WTC11 (cell line): ENCODE results near the gene PTPRN2. TPM values are rescaled to one million over a fixed set of nuclear protein-coding genes. Genes with fewer than 3 reads are reported as not detected.

Experiments
- ATAC-seq: fragments of 200-7000 bp; cut with Tn5 transposase; 2 replicates; pipeline ENCODE4 v1.10.0; 2021; ENCODE audit warnings: mild to moderate bottlenecking, moderate library complexity
- CTCF ChIA-PET: fragments of 300-600 bp; sonication (Branson Sonifier 250); formaldehyde crosslinking; loops from one replicate; lab custom pipeline; 2021; ENCODE audit warnings: antibody characterized with exemption; lab: Charles Lee
- POLR2A ChIA-PET: fragments of 350-600 bp; sonication (Branson Sonifier 250); formaldehyde crosslinking; loops from one replicate; lab custom pipeline; 2021; ENCODE audit warnings: antibody characterized with exemption; lab: Charles Lee
- DNase-seq: peaks from one replicate; pipeline ENCODE4 v3.0.0; 2021; ENCODE audit warnings: low spot score
- H3K27ac Mint-ChIP-seq: 2 replicates; pipeline ENCODE4 v1.8.0; 2021; ENCODE audit warnings: mixed read lengths
- H3K27me3 Mint-ChIP-seq: 2 replicates; pipeline ENCODE4 v1.8.0; 2021; ENCODE audit warnings: low read depth, mild to moderate bottlenecking, moderate library complexity, mixed read lengths
- H3K36me3 Mint-ChIP-seq: 2 replicates; pipeline ENCODE4 v1.8.0; 2021; ENCODE audit warnings: mixed read lengths
- H3K4me1 Mint-ChIP-seq: 2 replicates; pipeline ENCODE4 v1.8.0; 2022; ENCODE audit warnings: mixed read lengths
- H3K4me3 Mint-ChIP-seq: 2 replicates; pipeline ENCODE4 v1.8.0; 2021; ENCODE audit warnings: mild to moderate bottlenecking, moderate library complexity, mixed read lengths
- H3K9me3 Mint-ChIP-seq: 2 replicates; pipeline ENCODE4 v1.8.0; 2021; ENCODE audit warnings: mixed read lengths
- ATF6 ChIP-seq: sonication (generic); formaldehyde crosslinking; IDR thresholded peaks from 2 replicates; pipeline ENCODE4 v1.8.1; 2023; ENCODE audit warnings: mild to moderate bottlenecking, missing genetic modification reagents
- CBFB ChIP-seq: sonication (generic); formaldehyde crosslinking; IDR thresholded peaks from 2 replicates; pipeline ENCODE4 v1.8.1; 2022; ENCODE audit warnings: mild to moderate bottlenecking, low read depth, missing genetic modification reagents
- CREM ChIP-seq: sonication (generic); formaldehyde crosslinking; IDR thresholded peaks from 2 replicates; pipeline ENCODE4 v1.8.1; 2022; ENCODE audit warnings: mild to moderate bottlenecking, missing genetic modification reagents, moderate library complexity
- ELF4 ChIP-seq: sonication (generic); formaldehyde crosslinking; IDR thresholded peaks from 2 replicates; pipeline ENCODE4 v1.8.1; 2022; ENCODE audit warnings: low read depth, mild to moderate bottlenecking, moderate library complexity, missing genetic modification reagents
- ETV6 ChIP-seq: sonication (generic); formaldehyde crosslinking; IDR thresholded peaks from 2 replicates; pipeline ENCODE4 v1.8.1; 2022; ENCODE audit warnings: mild to moderate bottlenecking, missing genetic modification reagents
- FOXK1 ChIP-seq: sonication (generic); formaldehyde crosslinking; IDR thresholded peaks from 2 replicates; pipeline ENCODE4 v1.8.0; 2022; ENCODE audit warnings: mild to moderate bottlenecking, moderate library complexity, missing genetic modification reagents
- GTF2I ChIP-seq: fragments of 250-450 bp; sonication (Bioruptor Pico); conservative IDR thresholded peaks from 2 replicates; pipeline ENCODE4 v1.4.0; 2021; ENCODE audit warnings: mild to moderate bottlenecking
- NFE2L1 ChIP-seq: sonication (generic); formaldehyde crosslinking; IDR thresholded peaks from 2 replicates; pipeline ENCODE4 v1.8.1; 2023; ENCODE audit warnings: missing genetic modification reagents
- PRDM15 ChIP-seq: sonication (generic); formaldehyde crosslinking; IDR thresholded peaks from 2 replicates; pipeline ENCODE4 v1.8.0; 2022; ENCODE audit warnings: missing genetic modification reagents
- SMAD4 ChIP-seq: sonication (generic); formaldehyde crosslinking; IDR thresholded peaks from 2 replicates; pipeline ENCODE4 v1.8.0; 2022; ENCODE audit warnings: mild to moderate bottlenecking, missing genetic modification reagents
- SP1 ChIP-seq: sonication (generic); formaldehyde crosslinking; conservative IDR thresholded peaks from 2 replicates; pipeline ENCODE4 v1.8.1; 2022; ENCODE audit warnings: missing genetic modification reagents
- ZMAT4 ChIP-seq: fragments of 250-450 bp; sonication (Bioruptor Pico); IDR thresholded peaks from 2 replicates; pipeline ENCODE4 v1.9.0; 2021; ENCODE audit warnings: mild to moderate bottlenecking
- ZNF121 ChIP-seq: sonication (generic); formaldehyde crosslinking; IDR thresholded peaks from 2 replicates; pipeline ENCODE4 v1.8.0; 2023; ENCODE audit warnings: missing genetic modification reagents
- ZNF219 ChIP-seq: sonication (generic); formaldehyde crosslinking; IDR thresholded peaks from 2 replicates; pipeline ENCODE4 v1.8.0; 2023; ENCODE audit warnings: missing genetic modification reagents, mild to moderate bottlenecking, borderline replicate concordance
- ZNF232 ChIP-seq: sonication (generic); formaldehyde crosslinking; IDR thresholded peaks from 2 replicates; pipeline ENCODE4 v1.8.0; 2022; ENCODE audit warnings: mild to moderate bottlenecking, missing genetic modification reagents
- total RNA-seq: library from RNA; stranded (reverse); gene quantifications from 3 replicates; pipeline ENCODE4 v1.2.3, GENCODE V29; 2021
- TF ChIP-seq, protein P1 (sequence below): fragments of 250-450 bp; sonication (Bioruptor Pico); IDR thresholded peaks from 2 replicates; pipeline ENCODE4 v1.8.0; 2021; ENCODE audit warnings: mild to moderate bottlenecking
- TF ChIP-seq, protein P2 (sequence below): sonication (generic); formaldehyde crosslinking; IDR thresholded peaks from 2 replicates; pipeline ENCODE4 v1.8.1; 2022; ENCODE audit warnings: low read depth, mild to moderate bottlenecking, moderate library complexity, missing genetic modification reagents, borderline replicate concordance
- TF ChIP-seq, protein P3 (sequence below): sonication (generic); formaldehyde crosslinking; IDR thresholded peaks from 2 replicates; pipeline ENCODE4 v1.8.0; 2023; ENCODE audit warnings: mild to moderate bottlenecking, missing genetic modification reagents
- TF ChIP-seq, protein P4 (sequence below): sonication (generic); formaldehyde crosslinking; IDR thresholded peaks from 2 replicates; pipeline ENCODE4 v1.8.1; 2023; ENCODE audit warnings: mild to moderate bottlenecking, missing genetic modification reagents, moderate library complexity
- TF ChIP-seq, protein P5 (sequence below): sonication (generic); formaldehyde crosslinking; IDR thresholded peaks from 2 replicates; pipeline ENCODE4 v1.8.0; 2023; ENCODE audit warnings: missing genetic modification reagents

Gene PTPRN2
- total RNA-seq, 1 experiment from 2014 or later: 4.7 TPM

DNA sequence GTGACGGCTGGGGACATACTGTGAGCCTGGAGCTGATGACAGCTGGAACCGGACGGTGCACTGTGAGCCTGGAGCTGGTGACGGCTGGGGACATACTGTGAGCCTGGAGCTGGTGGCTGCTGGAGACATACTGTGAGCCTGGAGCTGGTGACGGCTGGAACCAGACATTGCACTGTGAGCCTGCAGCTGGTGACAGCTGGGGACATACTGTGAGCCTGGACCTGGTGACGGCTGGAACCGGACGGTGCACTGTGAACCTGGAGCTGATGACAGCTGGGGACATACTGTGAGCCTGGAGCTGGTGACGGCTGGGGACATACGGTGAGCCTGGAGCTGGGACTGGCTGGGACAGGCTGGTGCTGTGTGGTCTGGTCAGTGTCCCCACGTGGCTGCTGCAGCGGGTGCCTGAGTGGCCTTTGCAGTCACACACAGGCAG is 47.9 kb downstream of the PTPRN2 start (continued):
- TF ChIP-seq, protein P1, sequence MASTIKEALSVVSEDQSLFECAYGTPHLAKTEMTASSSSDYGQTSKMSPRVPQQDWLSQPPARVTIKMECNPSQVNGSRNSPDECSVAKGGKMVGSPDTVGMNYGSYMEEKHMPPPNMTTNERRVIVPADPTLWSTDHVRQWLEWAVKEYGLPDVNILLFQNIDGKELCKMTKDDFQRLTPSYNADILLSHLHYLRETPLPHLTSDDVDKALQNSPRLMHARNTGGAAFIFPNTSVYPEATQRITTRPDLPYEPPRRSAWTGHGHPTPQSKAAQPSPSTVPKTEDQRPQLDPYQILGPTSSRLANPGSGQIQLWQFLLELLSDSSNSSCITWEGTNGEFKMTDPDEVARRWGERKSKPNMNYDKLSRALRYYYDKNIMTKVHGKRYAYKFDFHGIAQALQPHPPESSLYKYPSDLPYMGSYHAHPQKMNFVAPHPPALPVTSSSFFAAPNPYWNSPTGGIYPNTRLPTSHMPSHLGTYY (CRISPR knock-in tag): no peak

DNA sequence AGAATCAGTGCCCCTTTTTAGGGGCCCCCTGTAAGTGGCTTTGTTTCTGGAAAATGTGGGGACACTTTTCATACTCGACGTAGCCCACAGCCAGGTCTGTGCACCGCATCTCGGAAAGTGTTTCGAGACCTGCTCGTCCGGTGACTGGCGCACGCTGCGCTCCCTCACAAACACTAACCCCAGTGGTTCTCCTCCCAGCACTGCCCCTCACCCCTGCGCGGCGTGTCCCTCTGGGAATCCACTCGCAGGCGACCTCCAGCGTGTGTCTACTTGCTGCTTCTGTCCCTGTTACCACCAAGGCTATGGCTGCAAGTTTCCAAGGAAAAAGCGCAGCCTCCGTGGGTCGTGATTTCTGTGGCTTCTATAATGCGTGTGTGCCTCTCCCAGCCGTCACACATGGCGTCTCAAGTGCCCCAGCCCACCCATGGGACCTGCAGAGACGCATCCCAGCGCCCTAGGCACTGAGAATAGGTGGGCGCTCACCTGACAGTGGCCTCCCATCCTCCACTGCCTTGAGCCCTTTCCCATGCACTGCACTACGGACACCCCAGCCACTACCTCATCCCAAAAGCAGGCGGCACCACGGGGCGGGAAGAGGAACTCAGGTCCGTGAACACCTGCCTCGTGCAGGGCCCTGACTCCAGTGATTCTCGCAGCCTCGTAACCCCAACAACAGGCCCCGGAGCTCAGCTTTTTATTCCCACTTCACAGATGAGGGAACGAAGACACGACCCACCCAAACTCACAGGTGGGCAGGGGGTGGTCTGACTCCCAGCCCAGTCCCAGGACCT is 49.3 kb downstream of the PTPRN2 start:
- ChIA-PET CTCF (interaction anchor here (0.6 to 1.3 kb wide), 2 partner anchors 9 to 137 kb away, joined by 3 read pairs; no protein-coding TSS in a partner anchor), POLR2A (no interaction called here)
- Mint-ChIP-seq H3K4me1 (peaks cover 18% of the 10 kb centered on the region), H3K27ac (no peak overlapping the region), H3K9me3 (peaks cover 12% of the 10 kb centered on the region), H3K4me3 (no peak overlapping the region), H3K27me3 (no peaks in the 10 kb centered on the region; the same call in 1 of the 2 replicates), H3K36me3 (peaks cover 3% of the 10 kb centered on the region; the same call in 1 of the 2 replicates)
- TF ChIP-seq CREM (CRISPR knock-in tag) (no peak), ZNF232 (CRISPR knock-in tag) (no peak), ATF6 (CRISPR knock-in tag) (no peak), SMAD4 (CRISPR knock-in tag) (no peak), SP1 (CRISPR knock-in tag) (no peak), CBFB (CRISPR knock-in tag) (no peak), ZNF121 (no peak), PRDM15 (CRISPR knock-in tag) (no peak), ELF4 (no peak), ZMAT4 (CRISPR knock-in tag) (no peak), FOXK1 (no peak), ETV6 (no peak)
- TF ChIP-seq, protein P2, sequence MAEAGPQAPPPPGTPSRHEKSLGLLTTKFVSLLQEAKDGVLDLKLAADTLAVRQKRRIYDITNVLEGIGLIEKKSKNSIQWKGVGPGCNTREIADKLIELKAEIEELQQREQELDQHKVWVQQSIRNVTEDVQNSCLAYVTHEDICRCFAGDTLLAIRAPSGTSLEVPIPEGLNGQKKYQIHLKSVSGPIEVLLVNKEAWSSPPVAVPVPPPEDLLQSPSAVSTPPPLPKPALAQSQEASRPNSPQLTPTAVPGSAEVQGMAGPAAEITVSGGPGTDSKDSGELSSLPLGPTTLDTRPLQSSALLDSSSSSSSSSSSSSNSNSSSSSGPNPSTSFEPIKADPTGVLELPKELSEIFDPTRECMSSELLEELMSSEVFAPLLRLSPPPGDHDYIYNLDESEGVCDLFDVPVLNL (CRISPR knock-in tag): no peak
- ATAC-seq: no peak
- no peak for DNase-seq

DNA sequence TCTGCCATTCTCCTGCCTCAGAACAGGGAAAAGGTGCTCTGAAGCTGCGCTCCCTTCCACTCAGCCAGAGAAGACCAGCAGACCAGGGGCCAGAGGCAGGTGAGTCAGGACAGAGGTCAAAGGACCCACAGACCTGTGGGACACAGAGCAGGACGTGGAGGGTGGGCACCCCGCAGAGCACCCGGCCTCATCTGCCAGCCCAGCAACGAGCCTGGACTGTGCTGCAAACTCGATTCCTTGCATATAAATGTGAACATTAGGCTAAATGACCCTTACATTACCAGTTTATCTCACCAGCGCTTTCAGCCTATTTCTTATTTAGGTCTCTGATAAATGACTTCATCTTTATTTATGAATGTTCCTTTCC is 50.1 kb downstream of the PTPRN2 start:
- ChIA-PET POLR2A (no interaction called here), CTCF (interaction anchor here (0.6 to 1.3 kb wide), 3 partner anchors 9 to 137 kb away, joined by 3 read pairs; no protein-coding TSS in a partner anchor)
- ATAC-seq (no peak), DNase-seq (no peak)
- Mint-ChIP-seq H3K27ac (no peak overlapping the region), H3K36me3 (peaks cover 3% of the 10 kb centered on the region; the same call in 1 of the 2 replicates), H3K27me3 (no peaks in the 10 kb centered on the region; the same call in 1 of the 2 replicates), H3K4me1 (peaks cover 18% of the 10 kb centered on the region), H3K9me3 (peaks cover 12% of the 10 kb centered on the region), H3K4me3 (no peak overlapping the region)
- TF ChIP-seq ZNF232 (CRISPR knock-in tag) (no peak), NFE2L1 (CRISPR knock-in tag) (no peak), SMAD4 (CRISPR knock-in tag) (no peak), ZNF219 (CRISPR knock-in tag) (no peak), GTF2I (no peak)
- TF ChIP-seq, protein P3, sequence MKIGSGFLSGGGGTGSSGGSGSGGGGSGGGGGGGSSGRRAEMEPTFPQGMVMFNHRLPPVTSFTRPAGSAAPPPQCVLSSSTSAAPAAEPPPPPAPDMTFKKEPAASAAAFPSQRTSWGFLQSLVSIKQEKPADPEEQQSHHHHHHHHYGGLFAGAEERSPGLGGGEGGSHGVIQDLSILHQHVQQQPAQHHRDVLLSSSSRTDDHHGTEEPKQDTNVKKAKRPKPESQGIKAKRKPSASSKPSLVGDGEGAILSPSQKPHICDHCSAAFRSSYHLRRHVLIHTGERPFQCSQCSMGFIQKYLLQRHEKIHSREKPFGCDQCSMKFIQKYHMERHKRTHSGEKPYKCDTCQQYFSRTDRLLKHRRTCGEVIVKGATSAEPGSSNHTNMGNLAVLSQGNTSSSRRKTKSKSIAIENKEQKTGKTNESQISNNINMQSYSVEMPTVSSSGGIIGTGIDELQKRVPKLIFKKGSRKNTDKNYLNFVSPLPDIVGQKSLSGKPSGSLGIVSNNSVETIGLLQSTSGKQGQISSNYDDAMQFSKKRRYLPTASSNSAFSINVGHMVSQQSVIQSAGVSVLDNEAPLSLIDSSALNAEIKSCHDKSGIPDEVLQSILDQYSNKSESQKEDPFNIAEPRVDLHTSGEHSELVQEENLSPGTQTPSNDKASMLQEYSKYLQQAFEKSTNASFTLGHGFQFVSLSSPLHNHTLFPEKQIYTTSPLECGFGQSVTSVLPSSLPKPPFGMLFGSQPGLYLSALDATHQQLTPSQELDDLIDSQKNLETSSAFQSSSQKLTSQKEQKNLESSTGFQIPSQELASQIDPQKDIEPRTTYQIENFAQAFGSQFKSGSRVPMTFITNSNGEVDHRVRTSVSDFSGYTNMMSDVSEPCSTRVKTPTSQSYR (CRISPR knock-in tag): no peak
- TF ChIP-seq, protein P4, sequence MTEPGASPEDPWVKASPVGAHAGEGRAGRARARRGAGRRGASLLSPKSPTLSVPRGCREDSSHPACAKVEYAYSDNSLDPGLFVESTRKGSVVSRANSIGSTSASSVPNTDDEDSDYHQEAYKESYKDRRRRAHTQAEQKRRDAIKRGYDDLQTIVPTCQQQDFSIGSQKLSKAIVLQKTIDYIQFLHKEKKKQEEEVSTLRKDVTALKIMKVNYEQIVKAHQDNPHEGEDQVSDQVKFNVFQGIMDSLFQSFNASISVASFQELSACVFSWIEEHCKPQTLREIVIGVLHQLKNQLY (CRISPR knock-in tag): no peak
- TF ChIP-seq, protein P5, sequence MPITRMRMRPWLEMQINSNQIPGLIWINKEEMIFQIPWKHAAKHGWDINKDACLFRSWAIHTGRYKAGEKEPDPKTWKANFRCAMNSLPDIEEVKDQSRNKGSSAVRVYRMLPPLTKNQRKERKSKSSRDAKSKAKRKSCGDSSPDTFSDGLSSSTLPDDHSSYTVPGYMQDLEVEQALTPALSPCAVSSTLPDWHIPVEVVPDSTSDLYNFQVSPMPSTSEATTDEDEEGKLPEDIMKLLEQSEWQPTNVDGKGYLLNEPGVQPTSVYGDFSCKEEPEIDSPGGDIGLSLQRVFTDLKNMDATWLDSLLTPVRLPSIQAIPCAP (CRISPR knock-in tag): no peak
